Suprapubic skin (tissue), 4 donors: ENCODE measurements around the gene IFT74. TPM values are rescaled to one million over a fixed set of nuclear protein-coding genes. Genes with fewer than 3 reads are reported as not detected.

Experiments
- DNase-seq, 2 donors: peaks; one replicate each; pipeline ENCODE4 v3.0.0-alpha.2; 2019; ENCODE audit warnings: low spot score in 2 of 2
- H3K27ac ChIP-seq: fragments of 200-600 bp; sonication (generic); one replicate; pipeline ENCODE4 v1.5.1; 2019
- H3K27me3 ChIP-seq: fragments of 200-600 bp; sonication (generic); one replicate; pipeline ENCODE4 v1.5.1; 2019
- H3K36me3 ChIP-seq: fragments of 200-600 bp; sonication (generic); one replicate; pipeline ENCODE4 v1.5.1; 2019
- H3K4me1 ChIP-seq: fragments of 200-600 bp; sonication (generic); one replicate; pipeline ENCODE4 v1.5.1; 2019
- H3K4me3 ChIP-seq: fragments of 200-600 bp; sonication (generic); one replicate; pipeline ENCODE4 v1.5.1; 2019; ENCODE audit warnings: mild to moderate bottlenecking
- H3K9me3 ChIP-seq: fragments of 200-600 bp; sonication (generic); one replicate; pipeline ENCODE4 v1.5.1; 2019
- EP300 ChIP-seq: sonication (generic); formaldehyde crosslinking; IDR thresholded peaks from one replicate; pipeline ENCODE4 v1.6.1; 2017; ENCODE audit warnings: antibody characterized with exemption
- POLR2A ChIP-seq, 2 donors: fragments of 450-650 bp; IDR thresholded peaks; one replicate each; pipeline ENCODE4 v1.6.1; 2017; ENCODE audit warnings: antibody characterized with exemption in 2 of 2, mild to moderate bottlenecking in 2 of 2, moderate library complexity in 2 of 2
- POLR2AphosphoS5 ChIP-seq, 3 donors: sonication (generic); formaldehyde crosslinking; IDR thresholded peaks; one replicate each; pipeline ENCODE4 v1.6.1; 2017; ENCODE audit warnings: antibody characterized with exemption in 3 of 3
- WGBS: methylation state at CpG from one replicate; pipeline ENCODE4 v1.1.5; 2018; 5-methylcytosine and 5-hydroxymethylcytosine counted together
- total RNA-seq, 4 donors: library from RNA; depleted of rRNA; stranded (reverse); fragments of >200 nt; gene quantifications; one replicate each; pipeline ENCODE4 v1.1.0, GENCODE V29; 2016
- TF ChIP-seq, protein P1 (sequence below), 2 donors: fragments of 200-600 bp in 1 of 2; fragments of 450-650 bp in 1 of 2; sonication (generic) in 1 of 2; IDR thresholded peaks; one replicate each; pipeline ENCODE4 v1.5.1; 2016 to 2019; ENCODE audit warnings: antibody characterized with exemption in 2 of 2, mild to moderate bottlenecking in 1 of 2, moderate library complexity in 1 of 2

Gene IFT74
- total RNA-seq, 4 donors from 2014 or later, result 8.2 to 19.4 (median 11.1) TPM

DNA sequence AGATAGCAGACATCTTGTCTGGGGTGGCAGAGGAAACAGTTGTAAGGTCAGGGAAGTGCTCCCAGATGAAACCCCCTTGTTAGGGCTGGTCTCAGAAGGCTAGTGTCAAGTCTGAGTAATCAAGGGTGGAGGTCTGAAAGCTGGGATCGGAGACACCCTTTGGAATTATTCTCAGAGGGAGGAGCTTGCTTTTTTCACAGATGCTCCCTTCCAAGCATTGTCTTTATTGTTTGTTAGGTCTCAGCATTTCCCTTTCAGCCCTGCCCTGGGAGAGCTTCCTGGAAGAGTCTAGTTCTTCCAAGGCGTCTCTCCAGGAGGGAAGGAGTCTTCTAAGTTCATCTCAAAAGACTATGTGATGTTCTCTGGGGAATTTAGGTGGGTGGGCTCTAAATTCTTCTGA is 156.0 kb downstream of the IFT74 start:
- H3K27ac ChIP-seq, result no peak overlapping the region
- H3K4me1 ChIP-seq, result peaks cover 6% of the 10 kb centered on the region
- DNase-seq, result no peak
- TF ChIP-seq, protein P1, sequence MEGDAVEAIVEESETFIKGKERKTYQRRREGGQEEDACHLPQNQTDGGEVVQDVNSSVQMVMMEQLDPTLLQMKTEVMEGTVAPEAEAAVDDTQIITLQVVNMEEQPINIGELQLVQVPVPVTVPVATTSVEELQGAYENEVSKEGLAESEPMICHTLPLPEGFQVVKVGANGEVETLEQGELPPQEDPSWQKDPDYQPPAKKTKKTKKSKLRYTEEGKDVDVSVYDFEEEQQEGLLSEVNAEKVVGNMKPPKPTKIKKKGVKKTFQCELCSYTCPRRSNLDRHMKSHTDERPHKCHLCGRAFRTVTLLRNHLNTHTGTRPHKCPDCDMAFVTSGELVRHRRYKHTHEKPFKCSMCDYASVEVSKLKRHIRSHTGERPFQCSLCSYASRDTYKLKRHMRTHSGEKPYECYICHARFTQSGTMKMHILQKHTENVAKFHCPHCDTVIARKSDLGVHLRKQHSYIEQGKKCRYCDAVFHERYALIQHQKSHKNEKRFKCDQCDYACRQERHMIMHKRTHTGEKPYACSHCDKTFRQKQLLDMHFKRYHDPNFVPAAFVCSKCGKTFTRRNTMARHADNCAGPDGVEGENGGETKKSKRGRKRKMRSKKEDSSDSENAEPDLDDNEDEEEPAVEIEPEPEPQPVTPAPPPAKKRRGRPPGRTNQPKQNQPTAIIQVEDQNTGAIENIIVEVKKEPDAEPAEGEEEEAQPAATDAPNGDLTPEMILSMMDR (IDR thresholded peaks at IDR 0.05), result no peak
- no peak for TF ChIP-seq POLR2A (IDR thresholded peaks at IDR 0.05)
- TF ChIP-seq EP300, result no peak
- no peak for TF ChIP-seq POLR2AphosphoS5 (IDR thresholded peaks at IDR 0.05)
- no peak overlapping the region for H3K4me3 ChIP-seq
- H3K27me3 ChIP-seq, result no peaks in the 10 kb centered on the region
- H3K36me3 ChIP-seq, result no peaks in the 10 kb centered on the region
- WGBS, result 69% methylated on average over 2 of the region's 2 CpGs
- no peaks in the 10 kb centered on the region for H3K9me3 ChIP-seq

Other genes with a start within 250 kb of the IFT74 start
- 10 to 100 TPM; 17.8 to 22.2 (median 20.9) TPM for gene CAAP1, start 63.6 kb upstream of the IFT74 start, total RNA-seq
- gene PLAA, start 9.2 kb upstream of the IFT74 start, total RNA-seq, result 10 to 100 TPM; 27.4 to 31.5 (median 29.5) TPM
- gene LRRC19, start 49.3 kb downstream of the IFT74 start, total RNA-seq, result not detected
- 1 to 10 TPM; 2.0 to 7.1 (median 5.2) TPM for gene TEK, start 152.8 kb downstream of the IFT74 start, total RNA-seq